ENCODE data around the gene CAMK1. TPM values are rescaled to one million over a fixed set of nuclear protein-coding genes. Genes with fewer than 3 reads are reported as not detected.

The CAMK1 gene
- total and polyA plus RNA-seq, 2 donors (not counting 1 experiment from before 2014, with no cell fraction given) = 27.7 to 64.2 TPM

- TF ChIP-seq EZH2 (IDR thresholded peaks at IDR 0.05; ENCODE audit: low read length, missing control alignments) (no peak), CTCF (conservative IDR thresholded peaks at IDR 0.05 in 1 of 2, IDR thresholded peaks at IDR 0.05 in 1 of 2; ENCODE audit: low read depth in 1 of 2, low read length in 2 of 2) (no peak)
- peaks cover 5% of the 10 kb centered on the region for H3K79me2 ChIP-seq (ENCODE audit: control insufficient read depth, insufficient read depth, low read length)
- H2AFZ ChIP-seq (ENCODE audit: low read length) = no peak overlapping the region
- peaks cover 8% of the 10 kb centered on the region for H3K4me1 ChIP-seq (ENCODE audit: control insufficient read depth, extremely low read depth, insufficient read depth, low read length)
- DNase-seq (ENCODE audit: low read depth in 2 of 2) = no peak
- no peak overlapping the region for H3K27ac ChIP-seq (ENCODE audit: insufficient read depth, low read length)
- no peak overlapping the region for H3K9ac ChIP-seq (ENCODE audit: insufficient read depth, low read length)
- no peak overlapping the region for H3K4me3 ChIP-seq (replicated peaks in 1 of 4; ENCODE audit: control extremely low read depth in 1 of 4, insufficient read depth in 1 of 4, low read depth in 3 of 4, low read length in 4 of 4)
- H3K4me2 ChIP-seq (ENCODE audit: extremely low read depth, insufficient read depth, low read length) = no peak overlapping the region
- no peaks in the 10 kb centered on the region for H3K27me3 ChIP-seq (ENCODE audit: control insufficient read depth, insufficient read depth, low read length)
- H3K9me3 ChIP-seq (ENCODE audit: control insufficient read depth, insufficient read depth, low read depth, low read length) = no peaks in the 10 kb centered on the region
- no peaks in the 10 kb centered on the region for H4K20me1 ChIP-seq (ENCODE audit: control insufficient read depth, extremely low read depth, insufficient read depth, low read length)
- H3K36me3 ChIP-seq (ENCODE audit: control insufficient read depth, insufficient read depth, low read length) = peaks cover 57% of the 10 kb centered on the region
Observed at GRCh38 chr3:9742560-9742959, 27.2 kb downstream of the CAMK1 start.

GRCh38 chr3:9739181-9739580 lies 30.6 kb downstream of the CAMK1 start:
- no peaks in the 10 kb centered on the region for H4K20me1 ChIP-seq (ENCODE audit: control insufficient read depth, extremely low read depth, insufficient read depth, low read length)
- H3K4me3 ChIP-seq (replicated peaks in 1 of 4; ENCODE audit: control extremely low read depth in 1 of 4, insufficient read depth in 1 of 4, low read depth in 3 of 4, low read length in 4 of 4) = no peak overlapping the region
- peaks cover 56% of the 10 kb centered on the region for H3K36me3 ChIP-seq (ENCODE audit: control insufficient read depth, insufficient read depth, low read length)
- H3K27ac ChIP-seq (ENCODE audit: insufficient read depth, low read length) = no peak overlapping the region
- no peak overlapping the region for H3K4me2 ChIP-seq (ENCODE audit: extremely low read depth, insufficient read depth, low read length)
- H3K27me3 ChIP-seq (ENCODE audit: control insufficient read depth, insufficient read depth, low read length) = no peaks in the 10 kb centered on the region
- H2AFZ ChIP-seq (ENCODE audit: low read length) = no peak overlapping the region
- TF ChIP-seq EZH2 (IDR thresholded peaks at IDR 0.05; ENCODE audit: low read length, missing control alignments) = no peak
- TF ChIP-seq CTCF (conservative IDR thresholded peaks at IDR 0.05 in 1 of 2, IDR thresholded peaks at IDR 0.05 in 1 of 2; ENCODE audit: low read depth in 1 of 2, low read length in 2 of 2) = no peak
- H3K9me3 ChIP-seq (ENCODE audit: control insufficient read depth, insufficient read depth, low read depth, low read length) = no peaks in the 10 kb centered on the region
- H3K4me1 ChIP-seq (ENCODE audit: control insufficient read depth, extremely low read depth, insufficient read depth, low read length) = no peaks in the 10 kb centered on the region
- no peak for DNase-seq (ENCODE audit: low read depth in 2 of 2)
- H3K9ac ChIP-seq (ENCODE audit: insufficient read depth, low read length) = no peak overlapping the region
- H3K79me2 ChIP-seq (ENCODE audit: control insufficient read depth, insufficient read depth, low read length) = peaks cover 16% of the 10 kb centered on the region

- no peak overlapping the region for H3K4me2 ChIP-seq (ENCODE audit: extremely low read depth, insufficient read depth, low read length)
- no peak for TF ChIP-seq EZH2 (IDR thresholded peaks at IDR 0.05; ENCODE audit: low read length, missing control alignments)
- no peak for TF ChIP-seq CTCF (conservative IDR thresholded peaks at IDR 0.05 in 1 of 2, IDR thresholded peaks at IDR 0.05 in 1 of 2; ENCODE audit: low read depth in 1 of 2, low read length in 2 of 2)
- H3K4me1 ChIP-seq (ENCODE audit: control insufficient read depth, extremely low read depth, insufficient read depth, low read length) = peaks cover 5% of the 10 kb centered on the region
- H3K4me3 ChIP-seq (replicated peaks in 1 of 4; ENCODE audit: control extremely low read depth in 1 of 4, insufficient read depth in 1 of 4, low read depth in 3 of 4, low read length in 4 of 4) = no peak overlapping the region
- H3K9me3 ChIP-seq (ENCODE audit: control insufficient read depth, insufficient read depth, low read depth, low read length) = no peaks in the 10 kb centered on the region
- peaks cover 39% of the 10 kb centered on the region for H3K36me3 ChIP-seq (ENCODE audit: control insufficient read depth, insufficient read depth, low read length)
- H3K27me3 ChIP-seq (ENCODE audit: control insufficient read depth, insufficient read depth, low read length) = no peaks in the 10 kb centered on the region
- peaks cover 39% of the 10 kb centered on the region for H3K79me2 ChIP-seq (ENCODE audit: control insufficient read depth, insufficient read depth, low read length)
- H2AFZ ChIP-seq (ENCODE audit: low read length) = no peak overlapping the region
- H4K20me1 ChIP-seq (ENCODE audit: control insufficient read depth, extremely low read depth, insufficient read depth, low read length) = no peaks in the 10 kb centered on the region
- DNase-seq (ENCODE audit: low read depth in 2 of 2) = no peak
- H3K9ac ChIP-seq (ENCODE audit: insufficient read depth, low read length) = no peak overlapping the region
- no peak overlapping the region for H3K27ac ChIP-seq (ENCODE audit: insufficient read depth, low read length)
Observed at GRCh38 chr3:9736831-9737230, 32.9 kb downstream of the CAMK1 start.
